Mucosa of gallbladder (tissue), 1 donor: ENCODE measurements around the gene TRPC4AP. TPM values are rescaled to one million over a fixed set of nuclear protein-coding genes. Genes with fewer than 3 reads are reported as not detected.
"Not testable (repeated sequence)": the region's sequence is repeated elsewhere in the genome, so short reads cannot be mapped to it uniquely, and the experiment has no call there.

ENCODE experiments used
- DNase-seq: peaks from one replicate; pipeline ENCODE4 v3.0.0-alpha.2; 2020; ENCODE audit warnings: low spot score
- total RNA-seq: library from RNA; stranded (reverse); gene quantifications from one replicate; pipeline ENCODE4 v1.2.1, GENCODE V29; 2021
- donor health status: DM: no; HTN: no; CAD: no.

TRPC4AP gene
- total RNA-seq, 1 donor from 2014 or later, result 60.5 TPM

DNA sequence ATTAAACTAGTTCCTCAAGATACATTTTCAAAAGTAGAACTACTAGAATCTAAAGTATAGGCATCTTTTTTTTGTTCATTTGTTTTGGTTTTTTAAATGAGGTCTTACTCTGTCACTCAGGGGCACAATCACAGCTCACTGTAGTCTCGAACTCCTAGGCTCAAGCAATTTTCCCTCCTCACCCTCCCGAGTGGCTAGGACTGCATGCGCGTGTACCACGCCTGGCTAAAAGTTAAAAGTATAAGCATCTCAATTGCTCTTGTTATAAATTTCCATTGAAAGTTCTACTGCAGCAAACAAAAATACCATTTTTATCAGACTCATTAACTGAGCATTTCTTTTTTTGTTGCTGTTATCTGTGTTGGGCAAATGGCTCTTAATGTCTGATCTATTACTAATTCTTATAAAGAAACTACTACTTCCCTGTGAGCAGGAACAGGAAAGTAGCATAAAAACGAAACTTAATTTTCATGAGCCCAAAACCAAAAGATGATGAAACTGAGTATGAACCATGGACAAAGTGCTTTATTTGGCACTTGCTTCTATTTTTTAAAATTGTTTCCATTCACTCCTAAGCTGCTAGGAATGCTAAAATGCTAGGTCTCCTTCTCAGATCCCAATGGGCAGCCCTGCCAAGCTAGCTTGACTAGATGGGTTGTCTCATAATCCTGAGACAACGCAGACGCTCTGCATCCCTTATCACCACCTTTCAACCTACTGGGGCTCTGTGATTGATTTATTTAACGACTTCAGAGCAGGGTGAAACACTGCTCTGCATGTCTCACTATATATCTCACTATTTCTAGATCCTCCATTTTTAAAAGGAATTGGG lies 36.9 kb downstream of the TRPC4AP start:
- no peak for DNase-seq

- DNase-seq, result no peak
Measured at GRCh38 chr20:35054814-35055213, 37.8 kb downstream of the TRPC4AP start.

DNA sequence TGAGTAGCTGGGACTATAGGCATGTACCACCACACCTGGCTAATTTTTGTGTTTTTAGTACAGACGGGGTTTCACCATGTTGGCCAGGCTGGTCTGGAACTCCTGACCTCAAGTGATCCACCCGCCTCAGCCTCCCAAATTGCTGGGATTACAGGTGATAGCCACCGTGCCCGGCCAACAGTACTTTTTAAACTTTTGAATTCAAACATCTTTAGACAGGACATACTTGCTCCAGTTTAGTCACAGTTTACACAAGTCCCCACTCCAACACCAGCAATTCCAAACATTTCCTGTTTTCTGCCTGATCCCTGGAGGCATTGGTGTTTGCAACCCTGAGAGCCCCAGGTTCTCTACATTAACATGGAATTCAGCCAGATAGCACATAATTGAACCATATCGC lies 40.0 kb downstream of the TRPC4AP start:
- not testable (repeated sequence) for DNase-seq

DNA sequence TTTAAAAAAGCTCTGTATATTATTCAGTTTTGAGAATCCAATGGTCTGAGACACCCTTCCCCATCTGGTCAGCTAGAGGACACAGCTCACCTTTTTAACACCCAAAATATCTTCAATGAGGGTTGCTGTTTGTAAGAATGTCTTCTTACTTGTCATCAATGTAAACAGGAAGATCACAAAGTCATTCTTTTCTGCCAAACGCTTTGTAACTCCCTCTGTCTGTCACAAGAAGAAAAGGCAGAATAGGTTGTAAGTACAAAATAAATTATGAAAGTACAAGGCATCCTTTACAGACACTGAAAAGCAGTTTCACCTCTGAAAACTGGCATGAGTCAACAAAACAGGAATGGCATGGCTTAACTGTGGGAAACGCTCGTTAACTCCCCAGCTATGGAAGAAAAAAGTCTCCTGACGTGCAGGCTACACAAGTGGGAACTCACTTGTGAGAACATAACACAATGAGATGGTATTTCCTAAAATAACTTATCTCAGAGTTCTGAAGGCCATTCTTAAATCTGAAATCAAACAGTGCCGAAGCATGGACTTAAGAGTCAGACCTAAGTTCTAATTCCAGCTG lies 42.7 kb downstream of the TRPC4AP start:
- DNase-seq, result no peak

GRCh38 chr20:35048739-35049138 lies 43.9 kb downstream of the TRPC4AP start:
- DNase-seq, result no peak

DNA sequence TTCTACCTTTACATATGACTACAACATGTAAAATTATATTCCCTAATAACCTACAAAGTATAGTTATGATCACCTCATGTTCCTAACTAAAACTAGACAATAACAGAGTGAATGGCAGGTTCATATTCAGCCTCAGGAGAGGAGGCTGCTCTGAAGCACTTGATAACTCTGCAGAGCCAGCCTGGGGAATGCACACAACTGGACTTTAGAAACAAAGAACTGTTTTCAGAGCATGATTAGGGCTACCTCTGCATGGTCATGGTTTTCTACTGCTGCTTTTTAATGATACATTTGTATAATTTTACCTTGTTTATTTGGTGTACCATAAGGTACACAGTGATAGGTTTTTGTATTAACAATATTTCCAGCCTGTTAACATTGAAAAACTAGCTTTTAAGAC lies 50.3 kb downstream of the TRPC4AP start:
- no peak for DNase-seq

DNA sequence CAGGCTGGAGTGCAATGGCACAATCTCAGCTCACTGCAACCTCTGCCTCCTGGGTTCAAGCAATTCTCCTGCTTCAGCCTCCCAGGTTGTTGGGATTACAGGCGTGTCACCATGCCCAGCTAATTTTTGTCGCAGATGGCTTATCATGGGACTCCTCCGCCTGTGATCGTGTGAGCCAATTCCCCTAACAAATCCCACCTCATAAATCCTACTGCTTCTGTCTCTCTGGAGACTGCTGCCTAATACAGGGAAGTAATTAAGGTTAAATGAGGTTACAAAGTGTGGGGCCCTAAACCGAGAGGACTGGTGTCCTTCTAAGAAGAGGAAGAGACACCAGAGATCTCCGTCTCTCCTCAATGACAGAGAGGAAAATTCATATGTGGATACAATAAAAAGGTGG lies 52.0 kb downstream of the TRPC4AP start:
- no peak for DNase-seq

- no peak for DNase-seq
Measured at GRCh38 chr20:35039846-35040489, 52.6 kb downstream of the TRPC4AP start.

DNA sequence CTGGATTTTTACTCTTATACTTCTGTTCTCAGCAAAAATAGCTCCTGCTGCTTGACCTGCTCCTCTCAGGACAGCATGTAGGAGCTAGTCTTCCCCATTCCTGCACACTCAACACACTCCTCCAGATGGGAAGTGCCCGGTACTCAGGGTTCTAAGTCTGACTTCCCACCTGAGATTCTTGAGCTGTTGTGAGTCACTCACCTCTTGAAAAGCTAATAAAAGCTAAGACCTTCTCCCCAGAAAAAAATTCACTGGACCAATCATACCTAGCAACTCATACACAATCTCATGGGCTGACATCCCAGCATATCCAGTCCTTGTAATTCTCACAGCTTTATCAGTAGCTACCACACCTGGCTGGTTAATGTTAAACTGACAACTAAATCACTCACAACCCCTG lies 53.5 kb downstream of the TRPC4AP start:
- peak; percentile 18 for DNase-seq

GRCh38 chr20:35034145-35034544 lies 58.5 kb downstream of the TRPC4AP start:
- DNase-seq, result no peak

DNA sequence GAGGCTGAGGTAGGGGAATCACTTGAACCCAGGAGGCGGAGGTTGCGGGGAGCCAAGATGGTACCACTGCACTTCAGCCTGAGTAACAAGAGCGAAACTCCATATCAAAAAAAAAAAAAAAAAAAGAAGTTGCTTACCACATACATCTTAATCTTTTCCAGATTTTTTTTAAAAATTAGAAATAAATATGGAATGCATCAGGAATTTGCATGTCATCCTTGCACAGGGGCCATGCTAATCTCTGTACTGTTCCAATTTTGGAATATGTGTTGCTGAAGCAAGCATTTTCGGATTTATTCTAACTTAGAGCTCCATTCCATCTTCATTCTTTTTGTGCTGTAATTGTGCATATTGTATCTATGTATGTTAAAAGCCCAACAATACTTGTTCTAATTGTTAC lies 62.5 kb downstream of the TRPC4AP start:
- DNase-seq, result no peak

DNA sequence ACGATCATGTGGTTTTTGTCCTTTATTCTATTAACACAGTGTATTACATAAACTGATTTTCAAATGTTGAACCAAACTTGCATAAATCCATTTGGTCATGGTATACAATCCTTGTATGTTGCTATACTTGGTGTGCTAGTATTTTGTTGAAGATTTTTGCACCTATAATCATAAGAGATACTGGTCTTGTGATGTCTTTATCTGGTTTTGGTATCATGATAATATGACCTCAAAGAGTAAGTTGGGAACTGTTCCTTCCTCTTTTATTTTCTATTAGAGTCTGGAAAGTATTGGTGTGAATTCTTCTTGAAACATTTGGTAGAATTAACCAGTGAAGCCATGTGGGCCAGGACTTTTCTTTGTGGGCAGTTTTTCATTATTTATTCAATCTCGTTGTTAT lies 65.3 kb downstream of the TRPC4AP start:
- DNase-seq, result no peak

- DNase-seq, result no peak
Measured at GRCh38 chr20:35025116-35025515, 67.5 kb downstream of the TRPC4AP start.

GRCh38 chr20:35023624-35024023 lies 69.0 kb downstream of the TRPC4AP start:
- no peak for DNase-seq

DNA sequence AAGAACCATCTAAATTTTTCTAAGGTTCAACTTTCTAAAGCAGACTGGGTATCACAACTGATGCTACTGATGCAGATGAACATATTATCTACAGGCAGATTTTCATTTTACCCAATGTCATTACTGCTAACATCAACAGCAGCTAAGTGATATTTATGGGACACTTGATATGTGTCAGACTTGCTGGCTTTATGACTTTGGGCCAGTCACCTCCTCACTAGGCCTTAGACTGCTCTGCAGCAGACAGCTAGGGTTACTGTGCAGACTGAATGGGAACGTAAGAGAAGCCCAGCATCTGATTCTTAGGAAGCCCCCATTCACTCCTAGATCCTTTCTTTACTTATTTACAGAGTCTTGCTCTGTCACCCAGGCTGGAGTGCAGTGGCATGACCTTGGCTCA lies 70.8 kb downstream of the TRPC4AP start:
- DNase-seq, result no peak

DNA sequence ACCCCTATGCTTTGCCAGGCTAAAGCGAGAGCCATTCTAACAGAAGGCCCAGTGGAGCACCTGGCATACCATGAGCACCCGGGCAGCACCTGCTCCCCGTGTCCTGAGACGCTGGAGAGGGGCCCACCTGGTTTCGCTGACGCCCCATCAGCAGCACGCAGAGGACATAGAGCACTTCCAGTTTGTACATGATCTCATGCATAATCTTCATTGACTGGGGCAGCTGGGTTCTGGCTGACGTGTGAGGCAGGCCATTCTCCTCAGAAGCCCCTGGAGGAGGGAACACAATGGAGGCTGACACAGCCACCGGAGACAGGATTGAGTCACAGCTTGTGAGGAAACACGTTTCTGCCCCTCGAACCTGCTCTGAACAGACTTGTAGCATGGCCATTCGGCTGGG lies 71.5 kb downstream of the TRPC4AP start:
- DNase-seq, result no peak

GRCh38 chr20:35020108-35020928 lies 72.3 kb downstream of the TRPC4AP start:
- DNase-seq, result no peak

DNA sequence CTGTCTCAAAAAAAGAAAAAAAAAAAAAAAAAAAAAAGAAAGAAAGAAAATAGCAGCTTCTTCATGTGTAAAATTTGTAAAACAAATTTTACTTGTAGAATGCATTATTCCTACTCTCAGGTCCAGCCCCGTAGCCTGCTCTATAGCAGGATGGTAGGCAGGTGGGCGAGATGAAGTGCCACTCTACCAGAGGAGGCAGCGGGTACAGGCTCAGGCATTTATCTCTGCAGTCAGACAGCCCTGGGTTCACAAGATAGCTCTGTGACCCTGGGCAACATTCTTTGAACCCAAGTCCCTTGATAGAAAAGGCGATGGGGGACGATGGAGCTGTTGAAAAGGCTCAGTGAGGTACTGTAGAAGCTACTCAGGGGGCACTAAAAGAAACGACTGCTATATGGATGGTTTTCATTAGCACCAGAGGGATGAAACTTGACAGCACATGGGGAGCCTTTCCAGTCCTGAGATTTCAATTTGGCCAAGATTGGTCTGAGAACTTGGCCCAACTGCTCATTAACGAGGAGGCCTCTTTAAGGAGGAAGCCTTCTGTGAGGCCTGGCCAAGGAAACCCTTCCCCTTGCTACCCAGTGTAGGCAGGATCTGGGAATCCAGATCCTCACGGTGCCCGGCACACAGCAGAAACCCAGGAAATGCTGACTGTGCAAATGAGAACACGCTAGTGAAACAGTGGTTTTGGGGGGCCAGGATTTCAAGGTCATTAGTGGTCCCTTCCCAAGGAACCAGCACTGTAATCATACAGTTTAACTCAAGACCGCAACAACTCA lies 73.8 kb downstream of the TRPC4AP start:
- no peak for DNase-seq

DNA sequence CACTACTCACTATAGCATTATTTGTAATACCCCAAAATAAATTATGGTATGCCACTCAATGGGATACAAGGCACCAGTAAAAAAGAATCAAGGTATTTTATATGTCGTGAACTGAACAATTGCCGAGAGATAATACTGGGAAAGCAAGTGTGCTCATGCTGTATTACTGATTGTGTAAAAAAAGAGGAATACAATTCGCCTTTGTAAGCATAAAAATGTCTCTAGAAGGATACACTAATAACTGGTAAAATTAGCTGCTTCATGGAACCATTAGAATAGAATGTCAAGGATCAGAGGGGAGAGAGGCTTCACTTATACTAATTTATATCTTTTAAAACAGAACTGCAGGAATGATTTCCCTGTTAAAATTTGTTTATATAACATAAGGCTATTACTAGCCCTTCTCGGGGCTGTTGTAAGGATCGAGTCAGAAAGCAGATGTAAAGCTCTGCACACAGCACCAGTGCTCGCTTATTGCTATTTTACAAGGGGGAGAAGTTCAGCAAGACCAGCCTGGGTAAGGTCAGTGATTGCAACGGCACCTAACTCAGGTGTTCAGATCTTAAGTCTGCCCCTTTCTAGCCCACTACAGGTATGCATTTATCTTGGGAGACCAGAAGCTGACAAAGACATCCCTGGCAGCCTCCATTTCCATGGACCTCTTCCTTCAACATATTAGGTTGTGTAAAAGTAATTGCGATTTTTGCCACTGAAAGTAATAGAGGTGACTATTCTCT lies 75.3 kb downstream of the TRPC4AP start:
- no peak for DNase-seq

DNA sequence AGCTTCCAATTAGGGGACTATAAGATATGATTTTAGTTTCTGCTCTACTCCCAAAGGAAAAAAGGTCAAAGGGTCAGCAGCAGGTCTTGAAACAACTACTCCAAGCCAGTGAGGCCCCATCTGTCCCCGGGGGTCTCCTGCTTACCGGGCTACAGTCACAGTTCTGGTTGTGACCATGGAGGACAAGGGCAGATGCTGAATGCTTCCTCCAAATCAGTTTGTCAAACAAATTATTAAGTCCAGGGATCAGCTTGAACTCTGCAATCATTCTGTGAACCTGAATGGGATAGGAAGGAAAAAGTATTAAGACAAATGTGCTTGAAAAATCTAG lies 76.8 kb downstream of the TRPC4AP start:
- DNase-seq, result no peak

DNA sequence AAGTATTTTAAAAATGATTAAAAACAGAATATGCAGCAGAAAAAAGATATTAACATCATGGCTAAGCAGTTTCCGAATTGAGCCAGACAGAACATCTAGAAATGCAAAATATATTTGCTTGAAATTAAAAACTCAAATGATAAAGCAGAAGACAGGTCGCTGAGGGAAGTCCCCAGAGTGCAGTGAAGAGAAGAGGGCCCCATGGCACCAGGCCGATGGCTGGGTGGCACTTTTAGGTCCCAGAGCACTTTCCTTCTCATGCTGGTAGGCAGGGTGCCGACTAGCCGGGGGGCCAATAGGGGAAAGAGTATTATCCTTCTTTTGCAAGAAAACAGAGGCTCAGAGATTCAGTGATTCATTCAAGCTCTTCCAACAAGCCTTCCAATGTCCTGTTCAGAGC lies 78.1 kb downstream of the TRPC4AP start:
- no peak for DNase-seq
